HCT116 (cell line): ENCODE results near the gene IREB2. TPM values are rescaled to one million over a fixed set of nuclear protein-coding genes. Genes with fewer than 3 reads are reported as not detected.

ENCODE experiments used
- ATAC-seq: fragments of 200-7000 bp; cut with Tn5 transposase; 2 replicates; pipeline ENCODE4 v1.9.1; 2020; ENCODE audit warnings: mild to moderate bottlenecking, moderate library complexity
- BruUV-seq: library from RNA; stranded (reverse); fragments of 400-500 nt; replicated peaks from 2 replicates; lab custom pipeline; 2021; lab: Mats Ljungman, UMichigan
- CTCF ChIA-PET: fragments of 300-600 bp; sonication (Branson Sonifier 250); formaldehyde crosslinking; loops from one replicate; lab custom pipeline; 2021; ENCODE audit warnings: antibody characterized with exemption; lab: Charles Lee
- POLR2A ChIA-PET: fragments of 300-600, 350-600 bp; sonication (Branson Sonifier 250); formaldehyde crosslinking; loops from one replicate; lab custom pipeline; 2021; ENCODE audit warnings: antibody characterized with exemption; lab: Charles Lee
- RAD21 ChIA-PET, 2 experiments: fragments of 300-600 bp; sonication (Branson Sonifier 250); formaldehyde crosslinking; loops; one replicate each; lab custom pipeline; 2023; ENCODE audit warnings: low total read pairs in 2 of 2; ENCODE audit not compliant: uncharacterized antibody in 2 of 2, unreplicated experiment in 2 of 2, low non-redundant PET in 1 of 2; lab: Charles Lee
- DNase-seq: peaks from one replicate; pipeline ENCODE4 v3.0.0-alpha.2; 2010; ENCODE audit warnings: low read depth, low spot score
- H2AFZ ChIP-seq: fragments of 200-600 bp; shearing (Covaris generic), sonication (generic); 2 replicates; pipeline ENCODE4 v1.6.1; 2017; ENCODE audit warnings: low read depth, mixed run types, mixed read lengths, antibody characterized with exemption, low read length; ENCODE audit not compliant: poor library complexity, severe bottlenecking
- H3K27ac ChIP-seq: 2 replicates; pipeline ENCODE4 v1.5.1; 2012; ENCODE audit warnings: low read depth, low read length
- H3K27me3 ChIP-seq: fragments of 200-600 bp; sonication (generic); 2 replicates; pipeline ENCODE4 v1.6.1; 2016; ENCODE audit warnings: mixed run types, low read length, mixed read lengths; ENCODE audit not compliant: insufficient read depth
- H3K36me3 ChIP-seq, 2 experiments: fragments of 200-500 bp in 1 of 2; fragments of 200-600 bp in 1 of 2; sonication (Bioruptor generic) in 1 of 2; sonication (generic) in 1 of 2; 2 replicates each; pipeline versions ENCODE4 v1.5.1 to v1.6.1; 2014 to 2016; ENCODE audit warnings: low read length in 2 of 2, inconsistent platforms in 1 of 2, mixed read lengths in 1 of 2, mixed run types in 1 of 2; ENCODE audit not compliant: insufficient read depth in 2 of 2, control insufficient read depth in 1 of 2
- H3K4me1 ChIP-seq, 2 experiments: fragments of 200-600 bp in 1 of 2; sonication (generic) in 1 of 2; 2 replicates each; pipeline versions ENCODE4 v1.5.1 to v1.6.1; 2012 to 2017; ENCODE audit warnings: low read length in 2 of 2, inconsistent platforms in 1 of 2, mild to moderate bottlenecking in 1 of 2, mixed read lengths in 1 of 2, mixed run types in 1 of 2, moderate library complexity in 1 of 2; ENCODE audit not compliant: insufficient read depth in 2 of 2, control insufficient read depth in 1 of 2
- H3K4me2 ChIP-seq: fragments of 200-600 bp; sonication (generic); 2 replicates; pipeline ENCODE4 v1.6.1; 2017; ENCODE audit warnings: mixed run types, low read length, mixed read lengths
- H3K4me3 ChIP-seq, 2 experiments: fragments of 200-600 bp in 1 of 2; sonication (generic) in 1 of 2; replicated peaks in 1 of 2; 2 replicates each; pipeline ENCODE4 v1.5.1; 2011 to 2016; ENCODE audit warnings: low read length in 2 of 2, control low read depth in 1 of 2, low read depth in 1 of 2, mild to moderate bottlenecking in 1 of 2, mixed read lengths in 1 of 2, mixed run types in 1 of 2
- H3K79me2 ChIP-seq: fragments of 200-600 bp; sonication (generic); 2 replicates; pipeline ENCODE4 v1.6.1; 2017; ENCODE audit warnings: mild to moderate bottlenecking, mixed run types, low read length, moderate library complexity, mixed read lengths; ENCODE audit not compliant: insufficient read depth
- H3K9ac ChIP-seq: fragments of 200-600 bp; sonication (generic); 2 replicates; pipeline ENCODE4 v1.6.1; 2016; ENCODE audit warnings: low read length, mixed read lengths
- H3K9me2 ChIP-seq: fragments of 200-600 bp; sonication (generic), shearing (Covaris generic); 2 replicates; pipeline ENCODE4 v1.6.1; 2017; ENCODE audit warnings: mixed run types, mild to moderate bottlenecking, moderate library complexity; ENCODE audit not compliant: insufficient read depth
- H3K9me3 ChIP-seq, 2 experiments: fragments of 200-500 bp in 1 of 2; fragments of 200-600 bp in 1 of 2; sonication (Bioruptor generic) in 1 of 2; sonication (generic) in 1 of 2; 2 replicates each; pipeline ENCODE4 v1.6.1; 2014 to 2017; ENCODE audit warnings: low read length in 2 of 2, mixed read lengths in 2 of 2, inconsistent platforms in 1 of 2, low read depth in 1 of 2, mild to moderate bottlenecking in 1 of 2, mixed run types in 1 of 2, moderate library complexity in 1 of 2; ENCODE audit not compliant: control insufficient read depth in 1 of 2, insufficient read depth in 1 of 2
- H4K20me1 ChIP-seq: fragments of 200-600 bp; sonication (generic), shearing (Covaris generic); 2 replicates; pipeline ENCODE4 v1.6.1; 2017; ENCODE audit warnings: mixed run types, mild to moderate bottlenecking, moderate library complexity; ENCODE audit not compliant: insufficient read depth
- CBX3 ChIP-seq: IDR thresholded peaks from 2 replicates; pipeline ENCODE4 v1.6.1; 2012; ENCODE audit warnings: low read depth
- CEBPB ChIP-seq: IDR thresholded peaks from 2 replicates; pipeline ENCODE4 v1.6.1; 2012; ENCODE audit warnings: low read depth
- EGR1 ChIP-seq: IDR thresholded peaks from 2 replicates; pipeline ENCODE4 v1.6.1; 2012; ENCODE audit warnings: low read depth
- ELF1 ChIP-seq: IDR thresholded peaks from 2 replicates; pipeline ENCODE4 v1.6.1; 2012; ENCODE audit warnings: low read depth, borderline replicate concordance
- EZH2 ChIP-seq: fragments of 200-600 bp; sonication (generic); IDR thresholded peaks from 2 replicates; pipeline ENCODE4 v1.6.1; 2017; ENCODE audit warnings: antibody characterized with exemption, mixed run types
- FOSL1 ChIP-seq: IDR thresholded peaks from 2 replicates; pipeline ENCODE4 v1.6.1; 2012; ENCODE audit warnings: low read depth
- POLR2A ChIP-seq: IDR thresholded peaks from 2 replicates; pipeline ENCODE4 v1.7.0; 2011; ENCODE audit warnings: borderline replicate concordance; ENCODE audit not compliant: insufficient read depth, insufficient read length; ENCODE audit errors: extremely low read depth
- RAD21 ChIP-seq: IDR thresholded peaks from 2 replicates; pipeline ENCODE4 v1.6.1; 2012; ENCODE audit warnings: low read depth, mild to moderate bottlenecking
- SIN3A ChIP-seq: IDR thresholded peaks from 2 replicates; pipeline ENCODE4 v1.6.1; 2012; ENCODE audit warnings: low read depth
- SP1 ChIP-seq: IDR thresholded peaks from 2 replicates; pipeline ENCODE4 v1.6.1; 2012; ENCODE audit warnings: low read depth
- TCF7L2 ChIP-seq: IDR thresholded peaks from 2 replicates; pipeline ENCODE4 v1.7.0; 2011; ENCODE audit warnings: borderline replicate concordance, inconsistent platforms; ENCODE audit not compliant: insufficient read depth, insufficient read length; ENCODE audit errors: extremely low read depth
- YY1 ChIP-seq: IDR thresholded peaks from 2 replicates; pipeline ENCODE4 v1.6.1; 2011; ENCODE audit warnings: low read length, low read depth, moderate library complexity, mild to moderate bottlenecking; ENCODE audit not compliant: insufficient replicate concordance; ENCODE audit errors: extremely low read depth
- ZBTB33 ChIP-seq: IDR thresholded peaks from 2 replicates; pipeline ENCODE4 v1.6.1; 2011; ENCODE audit warnings: mild to moderate bottlenecking, low read length, moderate library complexity; ENCODE audit not compliant: insufficient replicate concordance; ENCODE audit errors: extremely low read depth
- intact Hi-C: fragments of 100-400 bp; cut with micrococcal nuclease; formaldehyde crosslinking; loops from 2 replicates; pipeline ENCODE4 v1.10.0; 2022
- total RNA-seq: library from RNA; stranded (reverse); gene quantifications from one replicate; pipeline ENCODE4 v1.2.1, GENCODE V29; 2021; ENCODE audit not compliant: unreplicated experiment
- TF ChIP-seq, protein P1 (sequence below): IDR thresholded peaks from 2 replicates; pipeline ENCODE4 v1.6.1; 2012; ENCODE audit warnings: low read depth
- TF ChIP-seq, protein P2 (sequence below): IDR thresholded peaks from 2 replicates; pipeline ENCODE4 v1.6.1; 2012

IREB2 gene
- total RNA-seq, 1 experiment from 2014 or later = 57.6 TPM

GRCh38 chr15:78542647-78543046 is 104.6 kb downstream of the IREB2 start:
- H3K36me3 ChIP-seq = peaks cover 44 to 57% of the 10 kb centered on the region in 2 experiments
- no peaks in the 10 kb centered on the region for H4K20me1 ChIP-seq
- ATAC-seq (no peak), DNase-seq (no peak)
- H3K4me3 ChIP-seq = no peak overlapping the region
- ChIA-PET POLR2A (no interaction called here), RAD21 (no interaction called here), CTCF (interaction anchor here (1.1 kb wide), 1 partner anchor 23 kb away, joined by 3 read pairs; the partner anchor contains the start of gene CHRNA5)
- no peak for TF ChIP-seq FOSL1
- TF ChIP-seq CEBPB = no peak
- TF ChIP-seq, protein P1, sequence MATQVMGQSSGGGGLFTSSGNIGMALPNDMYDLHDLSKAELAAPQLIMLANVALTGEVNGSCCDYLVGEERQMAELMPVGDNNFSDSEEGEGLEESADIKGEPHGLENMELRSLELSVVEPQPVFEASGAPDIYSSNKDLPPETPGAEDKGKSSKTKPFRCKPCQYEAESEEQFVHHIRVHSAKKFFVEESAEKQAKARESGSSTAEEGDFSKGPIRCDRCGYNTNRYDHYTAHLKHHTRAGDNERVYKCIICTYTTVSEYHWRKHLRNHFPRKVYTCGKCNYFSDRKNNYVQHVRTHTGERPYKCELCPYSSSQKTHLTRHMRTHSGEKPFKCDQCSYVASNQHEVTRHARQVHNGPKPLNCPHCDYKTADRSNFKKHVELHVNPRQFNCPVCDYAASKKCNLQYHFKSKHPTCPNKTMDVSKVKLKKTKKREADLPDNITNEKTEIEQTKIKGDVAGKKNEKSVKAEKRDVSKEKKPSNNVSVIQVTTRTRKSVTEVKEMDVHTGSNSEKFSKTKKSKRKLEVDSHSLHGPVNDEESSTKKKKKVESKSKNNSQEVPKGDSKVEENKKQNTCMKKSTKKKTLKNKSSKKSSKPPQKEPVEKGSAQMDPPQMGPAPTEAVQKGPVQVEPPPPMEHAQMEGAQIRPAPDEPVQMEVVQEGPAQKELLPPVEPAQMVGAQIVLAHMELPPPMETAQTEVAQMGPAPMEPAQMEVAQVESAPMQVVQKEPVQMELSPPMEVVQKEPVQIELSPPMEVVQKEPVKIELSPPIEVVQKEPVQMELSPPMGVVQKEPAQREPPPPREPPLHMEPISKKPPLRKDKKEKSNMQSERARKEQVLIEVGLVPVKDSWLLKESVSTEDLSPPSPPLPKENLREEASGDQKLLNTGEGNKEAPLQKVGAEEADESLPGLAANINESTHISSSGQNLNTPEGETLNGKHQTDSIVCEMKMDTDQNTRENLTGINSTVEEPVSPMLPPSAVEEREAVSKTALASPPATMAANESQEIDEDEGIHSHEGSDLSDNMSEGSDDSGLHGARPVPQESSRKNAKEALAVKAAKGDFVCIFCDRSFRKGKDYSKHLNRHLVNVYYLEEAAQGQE = no peak
- TF ChIP-seq TCF7L2 = no peak
- no peaks in the 10 kb centered on the region for H3K9me2 ChIP-seq
- H3K27me3 ChIP-seq = no peaks in the 10 kb centered on the region
- no peak overlapping the region for H3K4me2 ChIP-seq
- no peak overlapping the region for H3K9ac ChIP-seq
- BruUV-seq = no TSS peak
- no peak overlapping the region for H2AFZ ChIP-seq
- peaks cover 5 to 14% of the 10 kb centered on the region in 2 experiments; a peak in 3 of 4 replicates for H3K4me1 ChIP-seq
- no peaks in the 10 kb centered on the region for H3K9me3 ChIP-seq
- intact Hi-C loops = loop anchor here (5.0 kb wide), 1 partner anchor 35 kb away; the partner anchor contains the start of gene HYKK
- H3K27ac ChIP-seq = no peak overlapping the region
- H3K79me2 ChIP-seq = peaks cover 49% of the 10 kb centered on the region

GRCh38 chr15:78550194-78550593 is 112.2 kb downstream of the IREB2 start:
- ATAC-seq (no peak), DNase-seq (no peak)
- CTCF ChIA-PET = no interaction called here
- Histone ChIP-seq H3K9ac (no peak overlapping the region), H3K36me3 (peaks cover 39 to 55% of the 10 kb centered on the region in 2 experiments), H3K9me3 (no peaks in the 10 kb centered on the region), H4K20me1 (no peaks in the 10 kb centered on the region), H3K4me1 (no peaks in the 10 kb centered on the region), H2AFZ (no peak overlapping the region), H3K27ac (no peak overlapping the region), H3K79me2 (peaks cover 3% of the 10 kb centered on the region), H3K4me3 (no peak overlapping the region), H3K4me2 (no peak overlapping the region), H3K9me2 (no peaks in the 10 kb centered on the region), H3K27me3 (no peaks in the 10 kb centered on the region)
- intact Hi-C loops = no loop called here
- POLR2A ChIA-PET = interaction anchor here (1.7 kb wide), 1 partner anchor 10 kb away, joined by 6 read pairs; the partner anchor contains the start of gene PSMA4
- RAD21 ChIA-PET = no interaction called here
- BruUV-seq = no TSS peak
- TF ChIP-seq POLR2A (no peak), ELF1 (no peak), YY1 (no peak), ZBTB33 (no peak), EZH2 (no peak), FOSL1 (no peak), SP1 (no peak), RAD21 (no peak), EGR1 (no peak), CEBPB (no peak), CBX3 (no peak), SIN3A (no peak)
- TF ChIP-seq, protein P2, sequence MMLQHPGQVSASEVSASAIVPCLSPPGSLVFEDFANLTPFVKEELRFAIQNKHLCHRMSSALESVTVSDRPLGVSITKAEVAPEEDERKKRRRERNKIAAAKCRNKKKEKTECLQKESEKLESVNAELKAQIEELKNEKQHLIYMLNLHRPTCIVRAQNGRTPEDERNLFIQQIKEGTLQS = no peak
